GM12892 (cell line): ENCODE results near the gene FOXM1.

Experiments used
- POLR2AphosphoS5 ChIP-seq: IDR thresholded peaks from 2 replicates; pipeline ENCODE4 v1.6.1; 2011; ENCODE audit warnings: low read depth, low read length, control low read depth
- TAF1 ChIP-seq: IDR thresholded peaks from 2 replicates; pipeline ENCODE4 v1.6.1; 2011; ENCODE audit warnings: low read depth, mild to moderate bottlenecking, control low read depth, low read length, borderline replicate concordance

GRCh38 chr12:2833327-2833726 lies 43.6 kb downstream of the FOXM1 start:
- TF ChIP-seq TAF1 (no peak), POLR2AphosphoS5 (no peak)
